Astrocyte of the spinal cord (primary cell): ENCODE measurements around the gene TCFL5.
A peak's percentile ranks its signal among the peaks of the same experiment; 100 is the strongest.

Source experiments
- DNase-seq: peaks from one replicate; pipeline ENCODE4 v3.0.0; 2011; ENCODE audit warnings: low read depth, low spot score
- H3K4me3 ChIP-seq: 2 replicates; pipeline ENCODE4 v1.5.1; 2011; ENCODE audit warnings: low read depth, mild to moderate bottlenecking, low read length, moderate library complexity
- CTCF ChIP-seq: IDR thresholded peaks from 2 replicates; pipeline ENCODE4 v1.5.1; 2012; ENCODE audit warnings: low read depth, mild to moderate bottlenecking, low read length, inconsistent platforms
- in situ Hi-C: cut with HindIII; loops from 2 replicates; pipeline ENCODE4 v1.10.0; 2017; ENCODE audit warnings: low sequenced_read_pairs

The TCFL5 gene

GRCh38 chr20:62811720-62812119 lies 49.9 kb downstream of the TCFL5 start:
- TF ChIP-seq CTCF = no peak
- in situ Hi-C loops = no loop called here
- no peak overlapping the region for H3K4me3 ChIP-seq
- no peak for DNase-seq

GRCh38 chr20:62811320-62811719 lies 50.3 kb downstream of the TCFL5 start:
- no peak for TF ChIP-seq CTCF
- in situ Hi-C loops = no loop called here
- H3K4me3 ChIP-seq = no peak overlapping the region
- no peak for DNase-seq

GRCh38 chr20:62809530-62810428 lies 51.8 kb downstream of the TCFL5 start:
- DNase-seq = no peak
- in situ Hi-C loops = no loop called here
- no peak for TF ChIP-seq CTCF
- H3K4me3 ChIP-seq = no peak overlapping the region

GRCh38 chr20:62808211-62808865 lies 53.3 kb downstream of the TCFL5 start:
- peak; percentile 97 for TF ChIP-seq CTCF
- peak; percentile 41 for DNase-seq
- in situ Hi-C loops = no loop called here
- no peak overlapping the region for H3K4me3 ChIP-seq

- no peak for DNase-seq
- H3K4me3 ChIP-seq = no peak overlapping the region
- no peak for TF ChIP-seq CTCF
- in situ Hi-C loops = no loop called here
Measured at GRCh38 chr20:62807444-62808210, 54.0 kb downstream of the TCFL5 start.

GRCh38 chr20:62806383-62807050 lies 55.1 kb downstream of the TCFL5 start:
- DNase-seq = no peak
- TF ChIP-seq CTCF = no peak
- peak overlapping the region; percentile 70 for H3K4me3 ChIP-seq
- in situ Hi-C loops = no loop called here
